ENCODE data around the gene NPHP1. TPM values are rescaled to one million over a fixed set of nuclear protein-coding genes. Genes with fewer than 3 reads are reported as not detected.

Gene NPHP1
- polyA plus RNA-seq, 1 donor from 2014 or later, result 8.0 TPM

DNA sequence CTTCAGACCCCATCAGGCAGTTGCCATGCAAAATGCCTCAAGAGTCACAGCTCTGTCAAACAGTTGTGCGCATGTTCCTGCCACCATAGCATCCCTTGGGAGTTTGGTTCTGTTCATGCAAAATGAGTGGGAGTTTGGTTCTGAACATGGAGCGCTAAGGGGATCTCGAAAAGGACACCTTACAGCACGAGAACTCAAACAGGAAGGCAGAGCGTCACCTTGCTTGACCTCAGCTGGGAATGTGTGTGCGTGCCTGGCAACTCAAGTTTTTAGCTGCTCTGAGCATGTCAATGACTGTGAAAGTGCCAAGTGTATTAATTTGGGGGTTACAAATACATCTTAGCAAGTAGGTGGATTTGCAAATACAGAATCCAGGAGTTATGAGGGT, 105.8 kb downstream of the NPHP1 start:
- Histone ChIP-seq H3K9ac (ENCODE audit: low read length) (no peak overlapping the region), H3K9me2 (ENCODE audit: insufficient read depth, low read length) (no peaks in the 10 kb centered on the region), H3K79me2 (replicated peaks; ENCODE audit: insufficient read depth, low read length) (no peaks in the 10 kb centered on the region), H3K36me3 (ENCODE audit: insufficient read depth, low read length) (no peaks in the 10 kb centered on the region), H2AFZ (ENCODE audit: low read depth, low read length) (no peak overlapping the region), H3K27me3 (ENCODE audit: insufficient read depth, low read depth, low read length) (no peaks in the 10 kb centered on the region), H3K9me3 (ENCODE audit: low read length) (no peaks in the 10 kb centered on the region), H3K4me2 (ENCODE audit: low read length) (no peak overlapping the region), H3K4me3 (ENCODE audit: low read length) (no peak overlapping the region), H3K27ac (ENCODE audit: low read length) (no peak overlapping the region), H4K20me1 (ENCODE audit: insufficient read depth) (no peaks in the 10 kb centered on the region), H3F3A (ENCODE audit: insufficient read depth, low read length, poor library complexity, severe bottlenecking) (no peaks in the 10 kb centered on the region)
- TF ChIP-seq SMC3 (conservative IDR thresholded peaks at IDR 0.05; ENCODE audit: poor library complexity) (no peak), EZH2 (IDR thresholded peaks at IDR 0.05; ENCODE audit: borderline replicate concordance, insufficient read depth, low read length, poor library complexity, severe bottlenecking) (no peak)
- TF ChIP-seq, protein P1, sequence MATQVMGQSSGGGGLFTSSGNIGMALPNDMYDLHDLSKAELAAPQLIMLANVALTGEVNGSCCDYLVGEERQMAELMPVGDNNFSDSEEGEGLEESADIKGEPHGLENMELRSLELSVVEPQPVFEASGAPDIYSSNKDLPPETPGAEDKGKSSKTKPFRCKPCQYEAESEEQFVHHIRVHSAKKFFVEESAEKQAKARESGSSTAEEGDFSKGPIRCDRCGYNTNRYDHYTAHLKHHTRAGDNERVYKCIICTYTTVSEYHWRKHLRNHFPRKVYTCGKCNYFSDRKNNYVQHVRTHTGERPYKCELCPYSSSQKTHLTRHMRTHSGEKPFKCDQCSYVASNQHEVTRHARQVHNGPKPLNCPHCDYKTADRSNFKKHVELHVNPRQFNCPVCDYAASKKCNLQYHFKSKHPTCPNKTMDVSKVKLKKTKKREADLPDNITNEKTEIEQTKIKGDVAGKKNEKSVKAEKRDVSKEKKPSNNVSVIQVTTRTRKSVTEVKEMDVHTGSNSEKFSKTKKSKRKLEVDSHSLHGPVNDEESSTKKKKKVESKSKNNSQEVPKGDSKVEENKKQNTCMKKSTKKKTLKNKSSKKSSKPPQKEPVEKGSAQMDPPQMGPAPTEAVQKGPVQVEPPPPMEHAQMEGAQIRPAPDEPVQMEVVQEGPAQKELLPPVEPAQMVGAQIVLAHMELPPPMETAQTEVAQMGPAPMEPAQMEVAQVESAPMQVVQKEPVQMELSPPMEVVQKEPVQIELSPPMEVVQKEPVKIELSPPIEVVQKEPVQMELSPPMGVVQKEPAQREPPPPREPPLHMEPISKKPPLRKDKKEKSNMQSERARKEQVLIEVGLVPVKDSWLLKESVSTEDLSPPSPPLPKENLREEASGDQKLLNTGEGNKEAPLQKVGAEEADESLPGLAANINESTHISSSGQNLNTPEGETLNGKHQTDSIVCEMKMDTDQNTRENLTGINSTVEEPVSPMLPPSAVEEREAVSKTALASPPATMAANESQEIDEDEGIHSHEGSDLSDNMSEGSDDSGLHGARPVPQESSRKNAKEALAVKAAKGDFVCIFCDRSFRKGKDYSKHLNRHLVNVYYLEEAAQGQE (IDR thresholded peaks at IDR 0.05; ENCODE audit: borderline replicate concordance), result no peak

DNA sequence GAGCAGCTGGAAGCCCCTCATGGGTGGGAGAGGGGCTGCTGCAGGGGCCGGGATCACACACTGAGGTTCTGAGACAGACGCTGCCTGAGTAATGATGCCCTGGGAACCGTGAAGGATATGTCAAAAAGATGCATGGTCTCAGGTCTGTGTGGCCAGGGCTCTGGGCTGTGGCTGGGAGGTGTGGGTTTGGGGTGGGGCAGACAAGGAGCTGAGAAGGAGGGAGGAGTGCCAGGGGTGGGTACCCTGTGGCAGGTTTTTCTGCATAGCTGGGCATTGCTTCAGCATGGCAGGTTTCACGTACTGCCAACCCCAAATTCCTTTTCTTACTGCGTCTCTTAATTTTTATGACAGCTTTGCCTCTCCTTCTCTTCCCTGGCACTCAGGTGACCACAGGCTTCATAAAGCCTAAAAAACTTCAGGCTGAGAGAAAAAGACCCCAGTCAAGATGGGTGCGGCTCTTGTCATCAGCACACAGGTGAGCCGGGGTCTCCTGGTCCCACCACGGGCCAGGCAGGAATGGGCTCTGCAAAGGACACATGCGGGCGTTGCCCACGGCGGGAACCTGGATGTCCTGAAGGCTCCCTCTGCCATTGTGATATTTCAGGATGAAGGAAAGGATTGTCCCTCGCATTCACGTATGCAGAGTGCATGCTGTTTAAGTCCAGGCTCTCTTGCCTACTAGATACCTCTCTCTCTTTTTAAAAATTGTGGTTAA, 107.2 kb downstream of the NPHP1 start:
- H4K20me1 ChIP-seq (ENCODE audit: insufficient read depth), result no peaks in the 10 kb centered on the region
- no peaks in the 10 kb centered on the region for H3K9me2 ChIP-seq (ENCODE audit: insufficient read depth, low read length)
- H3K79me2 ChIP-seq (replicated peaks; ENCODE audit: insufficient read depth, low read length), result no peaks in the 10 kb centered on the region
- no peak for TF ChIP-seq MXI1 (conservative IDR thresholded peaks at IDR 0.05; ENCODE audit: poor library complexity, severe bottlenecking)
- no peak for TF ChIP-seq SMC3 (conservative IDR thresholded peaks at IDR 0.05; ENCODE audit: poor library complexity)
- TF ChIP-seq, protein P2, sequence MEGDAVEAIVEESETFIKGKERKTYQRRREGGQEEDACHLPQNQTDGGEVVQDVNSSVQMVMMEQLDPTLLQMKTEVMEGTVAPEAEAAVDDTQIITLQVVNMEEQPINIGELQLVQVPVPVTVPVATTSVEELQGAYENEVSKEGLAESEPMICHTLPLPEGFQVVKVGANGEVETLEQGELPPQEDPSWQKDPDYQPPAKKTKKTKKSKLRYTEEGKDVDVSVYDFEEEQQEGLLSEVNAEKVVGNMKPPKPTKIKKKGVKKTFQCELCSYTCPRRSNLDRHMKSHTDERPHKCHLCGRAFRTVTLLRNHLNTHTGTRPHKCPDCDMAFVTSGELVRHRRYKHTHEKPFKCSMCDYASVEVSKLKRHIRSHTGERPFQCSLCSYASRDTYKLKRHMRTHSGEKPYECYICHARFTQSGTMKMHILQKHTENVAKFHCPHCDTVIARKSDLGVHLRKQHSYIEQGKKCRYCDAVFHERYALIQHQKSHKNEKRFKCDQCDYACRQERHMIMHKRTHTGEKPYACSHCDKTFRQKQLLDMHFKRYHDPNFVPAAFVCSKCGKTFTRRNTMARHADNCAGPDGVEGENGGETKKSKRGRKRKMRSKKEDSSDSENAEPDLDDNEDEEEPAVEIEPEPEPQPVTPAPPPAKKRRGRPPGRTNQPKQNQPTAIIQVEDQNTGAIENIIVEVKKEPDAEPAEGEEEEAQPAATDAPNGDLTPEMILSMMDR (IDR thresholded peaks at IDR 0.05; ENCODE audit: poor library complexity, severe bottlenecking), result no peak
- no peak for TF ChIP-seq RAD21 (conservative IDR thresholded peaks at IDR 0.05)
- TF ChIP-seq TAF1 (IDR thresholded peaks at IDR 0.05; ENCODE audit: low read depth), result no peak
- no peak for TF ChIP-seq POLR2AphosphoS5 (IDR thresholded peaks at IDR 0.05)
- TF ChIP-seq, protein P1 (IDR thresholded peaks at IDR 0.05; ENCODE audit: borderline replicate concordance), result no peak
- no peak for TF ChIP-seq EP300 (conservative IDR thresholded peaks at IDR 0.05; ENCODE audit: poor library complexity, severe bottlenecking)
- TF ChIP-seq EZH2 (IDR thresholded peaks at IDR 0.05; ENCODE audit: borderline replicate concordance, insufficient read depth, low read length, poor library complexity, severe bottlenecking), result no peak
- no peaks in the 10 kb centered on the region for H3F3A ChIP-seq (ENCODE audit: insufficient read depth, low read length, poor library complexity, severe bottlenecking)
- no peak overlapping the region for H3K27ac ChIP-seq (ENCODE audit: low read length)
- no peaks in the 10 kb centered on the region for H3K36me3 ChIP-seq (ENCODE audit: insufficient read depth, low read length)
- H3K27me3 ChIP-seq (ENCODE audit: insufficient read depth, low read depth, low read length), result no peaks in the 10 kb centered on the region
- no peak overlapping the region for H2AFZ ChIP-seq (ENCODE audit: low read depth, low read length)
- no peak overlapping the region for H3K9ac ChIP-seq (ENCODE audit: low read length)
- H3K9me3 ChIP-seq (ENCODE audit: low read length), result no peaks in the 10 kb centered on the region
- H3K4me3 ChIP-seq (ENCODE audit: low read length), result no peak overlapping the region
- H3K4me2 ChIP-seq (ENCODE audit: low read length), result no peak overlapping the region
